B cell (primary cell): ENCODE results near the gene PKP2. TPM values are rescaled to one million over a fixed set of nuclear protein-coding genes. Genes with fewer than 3 reads are reported as not detected.

Experiments
- ATAC-seq: fragments of 200-7000 bp; cut with Tn5 transposase; one replicate; pipeline ENCODE4 v1.10.0; 2021; ENCODE audit warnings: low read depth, mild to moderate bottlenecking, moderate number of reproducible peaks, moderate library complexity
- CTCF ChIA-PET: fragments of 350-600 bp; sonication (Branson Sonifier 250); formaldehyde crosslinking; loops from one replicate; lab custom pipeline; 2021; ENCODE audit warnings: antibody characterized with exemption, inconsistent platforms; lab: Charles Lee
- POLR2A ChIA-PET: fragments of 350-600 bp; sonication (Branson Sonifier 250); formaldehyde crosslinking; loops from one replicate; lab custom pipeline; 2021; ENCODE audit warnings: antibody characterized with exemption; lab: Charles Lee
- DNase-seq: peaks from one replicate; pipeline ENCODE4 v3.0.0; 2013
- H2AFZ ChIP-seq: 2 replicates; pipeline ENCODE4 v1.6.1; 2012; ENCODE audit warnings: mild to moderate bottlenecking, low read depth, low read length; ENCODE audit not compliant: insufficient read depth, poor library complexity, severe bottlenecking
- H3K27ac ChIP-seq, 2 donors: 1 replicate in 1 of 2; 2 replicates in 1 of 2; pipeline ENCODE4 v1.5.1; 2012 to 2013; ENCODE audit warnings: low read length in 2 of 2, mild to moderate bottlenecking in 2 of 2, moderate library complexity in 1 of 2
- H3K27me3 ChIP-seq, 4 experiments: fragments of 200-600 bp in 1 of 4; sonication (generic) in 1 of 4; replicated peaks in 1 of 4; 1 replicate in 2 of 4; 2 replicates in 2 of 4; pipeline versions ENCODE4 v1.6.1 to v1.7.0; 2013 to 2016; ENCODE audit warnings: low read length in 3 of 4, mild to moderate bottlenecking in 2 of 4, mixed read lengths in 1 of 4, moderate library complexity in 1 of 4; ENCODE audit not compliant: insufficient read depth in 4 of 4, control insufficient read depth in 3 of 4; ENCODE audit errors: control extremely low read depth in 1 of 4
- H3K36me3 ChIP-seq, 2 experiments: replicated peaks in 1 of 2; 1 replicate in 1 of 2; 2 replicates in 1 of 2; pipeline versions ENCODE4 v1.6.1 to v1.7.1; 2013; ENCODE audit warnings: low read length in 1 of 2; ENCODE audit not compliant: insufficient read depth in 2 of 2, control insufficient read depth in 1 of 2; ENCODE audit errors: control extremely low read depth in 1 of 2, extremely low read depth in 1 of 2
- H3K4me1 ChIP-seq, 2 donors: fragments of 200-600 bp in 1 of 2; sonication (generic) in 1 of 2; 1 replicate in 1 of 2; 2 replicates in 1 of 2; pipeline versions ENCODE4 v1.5.1 to v1.6.1; 2013 to 2017; ENCODE audit warnings: low read length in 2 of 2; ENCODE audit not compliant: control insufficient read depth in 2 of 2, insufficient read depth in 2 of 2
- H3K4me2 ChIP-seq: replicated peaks from 2 replicates; pipeline ENCODE3; 2012; ENCODE audit warnings: mild to moderate bottlenecking, low read depth, low read length; ENCODE audit not compliant: poor library complexity, severe bottlenecking
- H3K4me3 ChIP-seq, 5 experiments: fragments of 200-600 bp in 1 of 5; sonication (generic) in 1 of 5; 1 replicate in 3 of 5; 2 replicates in 2 of 5; pipeline versions ENCODE4 v1.5.1 to v1.7.0; 2011 to 2016; ENCODE audit warnings: low read length in 4 of 5, mild to moderate bottlenecking in 4 of 5, low read depth in 2 of 5, control low read depth in 1 of 5, moderate library complexity in 1 of 5; ENCODE audit not compliant: insufficient read depth in 1 of 5; ENCODE audit errors: control extremely low read depth in 1 of 5, extremely low read depth in 1 of 5
- H3K79me2 ChIP-seq: fragments of 200-600 bp; sonication (generic); one replicate; pipeline ENCODE4 v1.6.0; 2016; ENCODE audit warnings: low read length; ENCODE audit not compliant: control insufficient read depth, insufficient read depth
- H3K9ac ChIP-seq: fragments of 200-600 bp; sonication (generic); 2 replicates; pipeline ENCODE4 v1.6.1; 2017; ENCODE audit warnings: mild to moderate bottlenecking, low read length, moderate library complexity
- H3K9me3 ChIP-seq, 3 donors: one replicate each; pipeline versions ENCODE4 v1.6.1 to v1.7.1; 2013; ENCODE audit warnings: low read length in 2 of 3; ENCODE audit not compliant: control insufficient read depth in 2 of 3, insufficient read depth in 1 of 3; ENCODE audit errors: control extremely low read depth in 1 of 3
- H4K20me1 ChIP-seq: 2 replicates; pipeline ENCODE4 v1.6.0; 2012; ENCODE audit warnings: mild to moderate bottlenecking, low read length; ENCODE audit not compliant: insufficient read depth, control insufficient read depth, poor library complexity, severe bottlenecking
- H3K27ac Mint-ChIP-seq: one replicate; pipeline ENCODE4 v1.8.0; 2021; ENCODE audit warnings: mixed read lengths
- H3K27me3 Mint-ChIP-seq: one replicate; pipeline ENCODE4 v1.8.0; 2021; ENCODE audit warnings: mixed read lengths
- H3K4me1 Mint-ChIP-seq: one replicate; pipeline ENCODE4 v1.8.0; 2021; ENCODE audit warnings: mixed read lengths
- H3K4me3 Mint-ChIP-seq: one replicate; pipeline ENCODE4 v1.8.0; 2021; ENCODE audit warnings: mixed read lengths
- H3K9me3 Mint-ChIP-seq: one replicate; pipeline ENCODE4 v1.8.0; 2022; ENCODE audit warnings: mixed read lengths; ENCODE audit not compliant: insufficient read depth
- EZH2 ChIP-seq: IDR thresholded peaks from 2 replicates; pipeline ENCODE4 v1.6.1; 2012; ENCODE audit warnings: borderline replicate concordance, low read depth, mild to moderate bottlenecking, moderate library complexity, low read length; ENCODE audit not compliant: insufficient read depth, poor library complexity, severe bottlenecking
- WGBS: methylation state at CpG from one replicate; pipeline ENCODE4 v1.1.5; 2013; ENCODE audit warnings: missing lambda C conversion rate; ENCODE audit not compliant: insufficient coverage; 5-methylcytosine and 5-hydroxymethylcytosine counted together
- intact Hi-C: fragments of 100-400 bp; cut with micrococcal nuclease; formaldehyde crosslinking; loops from one replicate; pipeline ENCODE4 v1.10.0; 2022
- polyA plus RNA-seq: library from polyadenylated mRNA; depleted of rRNA; stranded (reverse); fragments of >200 nt; gene quantifications from 2 replicates; pipeline ENCODE4 v1.2.3, GENCODE V29; 2012
- total RNA-seq, 2 donors: library from RNA; stranded (reverse); fragments of 120-200 nt in 1 of 2; gene quantifications; 1 replicate in 1 of 2; 2 replicates in 1 of 2; pipeline versions ENCODE4 v1.2.3 to v1.2.4, GENCODE V29; 2013 to 2022
- TF ChIP-seq, protein P1 (sequence below): fragments of 200-600 bp; IDR thresholded peaks from one replicate; pipeline ENCODE4 v1.8.0; 2022; ENCODE audit warnings: antibody characterized with exemption, mild to moderate bottlenecking

PKP2 gene
- total and polyA plus RNA-seq, 2 donors (not counting 1 experiment from before 2014, with no cell fraction given) = not detected

GRCh38 chr12:32877601-32878459, 18.7 kb downstream of the PKP2 start:
- Mint-ChIP-seq H3K27ac (no peak overlapping the region), H3K4me3 (no peak overlapping the region), H3K4me1 (no peaks in the 10 kb centered on the region), H3K9me3 (no peaks in the 10 kb centered on the region), H3K27me3 (no peaks in the 10 kb centered on the region)
- intact Hi-C loops = no loop called here
- Histone ChIP-seq H3K4me3 (no peak overlapping the region), H2AFZ (no peak overlapping the region), H3K4me1 (no peaks in the 10 kb centered on the region), H3K27me3 (no peaks in the 10 kb centered on the region), H3K27ac (no peak overlapping the region), H3K36me3 (no peaks in the 10 kb centered on the region), H3K9me3 (no peaks in the 10 kb centered on the region), H3K9ac (no peak overlapping the region), H4K20me1 (no peaks in the 10 kb centered on the region), H3K4me2 (no peak overlapping the region), H3K79me2 (no peaks in the 10 kb centered on the region)
- 94% methylated on average over 26 of the region's 29 CpGs for WGBS
- DNase-seq (no peak), ATAC-seq (no peak)
- ChIA-PET POLR2A (no interaction called here), CTCF (no interaction called here)
- TF ChIP-seq EZH2 = no peak
- TF ChIP-seq, protein P1, sequence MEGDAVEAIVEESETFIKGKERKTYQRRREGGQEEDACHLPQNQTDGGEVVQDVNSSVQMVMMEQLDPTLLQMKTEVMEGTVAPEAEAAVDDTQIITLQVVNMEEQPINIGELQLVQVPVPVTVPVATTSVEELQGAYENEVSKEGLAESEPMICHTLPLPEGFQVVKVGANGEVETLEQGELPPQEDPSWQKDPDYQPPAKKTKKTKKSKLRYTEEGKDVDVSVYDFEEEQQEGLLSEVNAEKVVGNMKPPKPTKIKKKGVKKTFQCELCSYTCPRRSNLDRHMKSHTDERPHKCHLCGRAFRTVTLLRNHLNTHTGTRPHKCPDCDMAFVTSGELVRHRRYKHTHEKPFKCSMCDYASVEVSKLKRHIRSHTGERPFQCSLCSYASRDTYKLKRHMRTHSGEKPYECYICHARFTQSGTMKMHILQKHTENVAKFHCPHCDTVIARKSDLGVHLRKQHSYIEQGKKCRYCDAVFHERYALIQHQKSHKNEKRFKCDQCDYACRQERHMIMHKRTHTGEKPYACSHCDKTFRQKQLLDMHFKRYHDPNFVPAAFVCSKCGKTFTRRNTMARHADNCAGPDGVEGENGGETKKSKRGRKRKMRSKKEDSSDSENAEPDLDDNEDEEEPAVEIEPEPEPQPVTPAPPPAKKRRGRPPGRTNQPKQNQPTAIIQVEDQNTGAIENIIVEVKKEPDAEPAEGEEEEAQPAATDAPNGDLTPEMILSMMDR = no peak

GRCh38 chr12:32876004-32876403, 20.6 kb downstream of the PKP2 start:
- no peak for DNase-seq
- intact Hi-C loops = no loop called here
- no peak overlapping the region for H2AFZ ChIP-seq
- H3K27ac ChIP-seq = no peak overlapping the region
- no peak overlapping the region for H3K4me3 ChIP-seq
- no peaks in the 10 kb centered on the region for H3K79me2 ChIP-seq
- Mint-ChIP-seq H3K9me3 (no peaks in the 10 kb centered on the region), H3K27me3 (peaks cover under 1% of the 10 kb centered on the region), H3K4me3 (no peak overlapping the region), H3K4me1 (no peaks in the 10 kb centered on the region), H3K27ac (no peak overlapping the region)
- no peaks in the 10 kb centered on the region for H3K4me1 ChIP-seq
- no peaks in the 10 kb centered on the region for H3K27me3 ChIP-seq
- H3K4me2 ChIP-seq = no peak overlapping the region
- ATAC-seq = no peak
- ChIA-PET CTCF (no interaction called here), POLR2A (no interaction called here)
- TF ChIP-seq EZH2 = no peak
- TF ChIP-seq, protein P1 = no peak
- no peaks in the 10 kb centered on the region for H3K36me3 ChIP-seq
- H3K9ac ChIP-seq = no peak overlapping the region
- no peaks in the 10 kb centered on the region for H4K20me1 ChIP-seq
- 100% methylated on average over 2 of the region's 2 CpGs for WGBS
- H3K9me3 ChIP-seq = no peaks in the 10 kb centered on the region
